D721Med (cell line): ENCODE results near the gene STX10.
"Not testable (repeated sequence)": the region's sequence is repeated elsewhere in the genome, so short reads cannot be mapped to it uniquely, and the experiment has no call there.

Experiments
- DNase-seq: peaks from one replicate; pipeline ENCODE4 v3.0.0; 2011; ENCODE audit warnings: low spot score; ENCODE audit not compliant: insufficient read length
- FAIRE-seq: peaks from 2 replicates; lab custom pipeline; 2011; peaks lifted over from hg19 to GRCh38; lab: Jason Lieb, UNC
- TF ChIP-seq, protein P1 (sequence below): IDR thresholded peaks from 2 replicates; pipeline ENCODE4 v1.5.1; 2012; ENCODE audit warnings: mild to moderate bottlenecking, control low read depth; ENCODE audit not compliant: insufficient read depth; ENCODE audit errors: missing control alignments

STX10 gene

GRCh38 chr19:13181747-13182388 lies 31.7 kb upstream of the STX10 start:
- FAIRE-seq (no peak), DNase-seq (no peak)
- TF ChIP-seq, protein P1, sequence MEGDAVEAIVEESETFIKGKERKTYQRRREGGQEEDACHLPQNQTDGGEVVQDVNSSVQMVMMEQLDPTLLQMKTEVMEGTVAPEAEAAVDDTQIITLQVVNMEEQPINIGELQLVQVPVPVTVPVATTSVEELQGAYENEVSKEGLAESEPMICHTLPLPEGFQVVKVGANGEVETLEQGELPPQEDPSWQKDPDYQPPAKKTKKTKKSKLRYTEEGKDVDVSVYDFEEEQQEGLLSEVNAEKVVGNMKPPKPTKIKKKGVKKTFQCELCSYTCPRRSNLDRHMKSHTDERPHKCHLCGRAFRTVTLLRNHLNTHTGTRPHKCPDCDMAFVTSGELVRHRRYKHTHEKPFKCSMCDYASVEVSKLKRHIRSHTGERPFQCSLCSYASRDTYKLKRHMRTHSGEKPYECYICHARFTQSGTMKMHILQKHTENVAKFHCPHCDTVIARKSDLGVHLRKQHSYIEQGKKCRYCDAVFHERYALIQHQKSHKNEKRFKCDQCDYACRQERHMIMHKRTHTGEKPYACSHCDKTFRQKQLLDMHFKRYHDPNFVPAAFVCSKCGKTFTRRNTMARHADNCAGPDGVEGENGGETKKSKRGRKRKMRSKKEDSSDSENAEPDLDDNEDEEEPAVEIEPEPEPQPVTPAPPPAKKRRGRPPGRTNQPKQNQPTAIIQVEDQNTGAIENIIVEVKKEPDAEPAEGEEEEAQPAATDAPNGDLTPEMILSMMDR = no peak

DNA sequence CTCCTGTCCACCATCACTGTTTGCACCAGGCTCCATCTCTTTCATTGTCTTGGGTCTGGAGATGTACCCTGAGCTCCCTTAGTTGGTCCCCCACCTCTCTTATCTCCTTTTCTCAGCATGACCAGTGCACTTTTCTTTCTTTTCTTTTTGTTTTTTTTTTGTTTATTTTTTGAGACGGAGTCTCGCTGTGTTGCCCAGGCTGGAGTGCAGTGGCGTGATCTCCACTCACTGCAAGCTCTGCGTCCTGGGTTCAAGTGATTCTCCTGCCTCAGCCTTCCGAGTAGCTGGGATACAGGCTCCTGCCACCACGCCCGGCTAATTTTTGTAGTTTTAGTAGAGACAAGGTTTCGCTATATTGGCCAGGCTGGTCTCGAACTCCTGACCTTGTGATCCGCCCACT lies 28.1 kb upstream of the STX10 start:
- not testable (repeated sequence) for FAIRE-seq

DNA sequence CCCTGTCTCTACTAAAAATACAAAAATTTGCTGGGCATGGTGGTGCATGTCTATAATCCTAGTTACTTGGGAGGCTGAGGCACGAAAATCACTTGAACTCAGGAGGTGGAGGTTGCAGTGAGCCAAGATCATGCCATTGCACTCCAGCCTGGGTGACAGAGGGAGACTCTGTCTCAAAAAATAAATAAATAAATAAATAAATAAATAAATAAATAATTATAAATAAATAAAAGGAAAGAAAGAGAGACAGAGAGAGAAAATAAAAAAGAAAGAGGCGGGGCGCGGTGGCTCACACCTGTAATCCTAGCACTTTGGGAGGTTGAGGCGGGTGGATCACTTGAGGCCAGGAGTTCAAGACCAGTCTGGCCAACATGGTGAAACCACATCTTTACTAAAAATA lies 27.4 kb upstream of the STX10 start:
- not testable (repeated sequence) for FAIRE-seq, DNase-seq

More for the DNA sequence above, 28.1 kb upstream of the STX10 start:
- not testable (repeated sequence) for DNase-seq

DNA sequence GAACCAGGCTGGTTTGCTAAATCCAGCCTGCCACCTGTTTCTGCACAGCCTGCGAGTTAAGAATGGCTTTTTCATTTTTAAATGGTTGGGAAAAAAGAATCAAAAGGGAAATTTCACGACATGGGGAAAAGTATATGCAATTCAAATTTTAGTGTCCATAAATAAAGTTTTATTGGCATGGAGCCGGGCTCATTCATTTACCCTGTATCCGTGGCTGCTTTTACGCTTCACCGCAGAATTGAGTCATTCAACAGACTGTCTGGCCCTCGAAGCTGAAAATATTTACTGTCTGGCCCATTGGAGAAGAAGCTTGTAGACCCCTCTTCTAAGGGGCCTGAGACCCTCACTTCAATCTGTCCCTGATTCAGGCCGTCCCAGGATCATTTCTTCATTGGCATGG lies 26.2 kb upstream of the STX10 start:
- TF ChIP-seq, protein P1 = no peak
- DNase-seq (no peak), FAIRE-seq (no peak)

DNA sequence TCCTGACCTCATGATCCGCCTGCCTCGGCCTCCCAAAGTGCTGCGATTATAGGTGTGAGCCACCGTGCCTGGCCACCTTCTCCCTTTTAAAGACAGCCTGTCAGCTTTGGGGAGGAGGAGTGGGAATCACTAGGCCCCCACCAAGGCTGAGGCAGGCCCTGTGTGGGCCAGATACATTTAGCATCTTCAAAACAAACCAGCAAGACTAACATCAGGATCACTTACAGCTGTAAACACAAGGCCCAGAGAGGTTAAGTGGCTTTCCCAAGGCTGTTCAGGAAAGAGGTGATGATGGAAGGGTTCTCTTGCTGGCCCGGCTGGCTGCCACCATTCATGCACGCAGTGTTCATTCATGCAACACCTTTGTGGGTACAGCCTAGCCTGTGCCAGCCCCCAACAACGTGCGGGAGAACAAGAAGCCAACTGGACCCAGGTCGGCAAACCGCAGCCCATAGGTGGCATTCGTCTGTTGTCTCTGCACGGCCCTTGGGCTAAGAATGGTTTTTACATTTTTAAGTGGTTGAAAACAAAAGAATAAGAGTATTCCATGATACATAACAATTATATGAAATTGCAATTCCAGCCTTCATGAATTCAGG lies 23.1 kb upstream of the STX10 start:
- DNase-seq (no peak), FAIRE-seq (no peak)
- TF ChIP-seq, protein P1 = no peak

DNA sequence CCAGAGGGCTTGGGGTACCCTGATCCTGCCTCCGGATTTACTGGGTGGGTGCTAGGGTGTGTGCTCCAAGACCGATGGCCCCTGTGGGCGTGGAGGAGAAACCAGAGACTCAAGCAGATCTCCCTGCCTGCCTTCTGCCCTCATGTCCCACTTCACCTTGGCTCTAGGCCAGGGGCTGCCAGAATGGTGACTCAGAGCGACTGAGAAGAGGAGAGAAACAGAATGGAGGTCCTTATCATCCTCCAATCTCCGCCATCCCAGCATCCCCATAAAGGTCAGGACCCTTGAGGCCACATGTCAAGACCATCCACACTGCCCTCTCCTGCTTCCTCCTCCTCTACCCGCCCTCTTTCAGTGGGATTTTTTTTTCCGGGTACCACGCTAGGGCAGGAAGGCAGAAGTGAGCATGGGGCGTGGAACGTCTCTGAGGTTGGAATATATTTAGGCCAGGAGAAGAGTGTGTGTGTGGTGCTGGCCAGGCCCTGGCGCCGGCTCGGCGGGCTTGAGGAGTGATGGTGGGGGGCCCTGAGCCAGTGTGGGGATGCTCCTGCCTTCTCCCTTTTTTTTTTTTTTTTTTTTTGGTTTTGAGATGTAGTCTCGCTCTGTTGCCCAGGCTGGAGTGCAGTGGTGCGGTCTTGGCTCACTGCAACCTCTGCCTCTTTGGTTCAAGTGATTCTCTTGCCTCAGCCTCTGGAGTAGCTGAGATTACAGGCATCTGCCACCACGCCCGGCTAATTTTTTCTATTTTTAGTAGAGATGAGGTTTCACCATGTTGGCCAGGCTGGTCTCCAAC lies 22.4 kb upstream of the STX10 start:
- DNase-seq = no peak
- TF ChIP-seq, protein P1 = no peak
- no peak for FAIRE-seq

- DNase-seq = no peak
- TF ChIP-seq, protein P1 = no peak
- FAIRE-seq = no peak
Measured at GRCh38 chr19:13171146-13171545, 21.0 kb upstream of the STX10 start.

GRCh38 chr19:13169769-13170168 lies 19.6 kb upstream of the STX10 start:
- FAIRE-seq (no peak), DNase-seq (no peak)
- TF ChIP-seq, protein P1 = no peak

GRCh38 chr19:13166151-13166550 lies 16.0 kb upstream of the STX10 start:
- not testable (repeated sequence) for FAIRE-seq, DNase-seq
